GM20000 (cell line): ENCODE measurements around the gene TBC1D12.

Source experiments
- DNase-seq: peaks from one replicate; pipeline ENCODE4 v3.0.0; 2012; ENCODE audit warnings: low spot score
- CTCF ChIP-seq: IDR thresholded peaks from 2 replicates; pipeline ENCODE4 v1.5.1; 2012; ENCODE audit warnings: mild to moderate bottlenecking, control low read depth; ENCODE audit errors: extremely low read depth, missing control alignments

Gene TBC1D12

GRCh38 chr10:94487575-94487974, 85.2 kb downstream of the TBC1D12 start:
- no peak for TF ChIP-seq CTCF
- no peak for DNase-seq

GRCh38 chr10:94489107-94489506, 86.8 kb downstream of the TBC1D12 start:
- no peak for TF ChIP-seq CTCF
- no peak for DNase-seq

GRCh38 chr10:94489976-94490788, 87.8 kb downstream of the TBC1D12 start:
- no peak for DNase-seq
- TF ChIP-seq CTCF, result no peak

- TF ChIP-seq CTCF, result no peak
- DNase-seq, result no peak
Observed at GRCh38 chr10:94490789-94491039, 88.4 kb downstream of the TBC1D12 start.

- no peak for TF ChIP-seq CTCF
- no peak for DNase-seq
Observed at GRCh38 chr10:94493463-94493862, 91.1 kb downstream of the TBC1D12 start.

- no peak for TF ChIP-seq CTCF
- DNase-seq, result peak; percentile 27
Observed at GRCh38 chr10:94496010-94496409, 93.7 kb downstream of the TBC1D12 start.

GRCh38 chr10:94496646-94497045, 94.3 kb downstream of the TBC1D12 start:
- DNase-seq, result no peak
- TF ChIP-seq CTCF, result no peak
